ENCODE results near the gene NMRK1. TPM values are rescaled to one million over a fixed set of nuclear protein-coding genes. Genes with fewer than 3 reads are reported as not detected.

Gene NMRK1
- total and polyA plus RNA-seq, 2 experiments from 2014 or later = 6.2 to 15.8 TPM

- H3K27me3 Mint-ChIP-seq (ENCODE audit: insufficient read depth, low read depth, poor library complexity) = peaks cover 4% of the 10 kb centered on the region
- peaks cover 23% of the 10 kb centered on the region for H3K4me1 Mint-ChIP-seq
- no peaks in the 10 kb centered on the region; the same call in 2 of the 3 replicates for H3K9me3 Mint-ChIP-seq
- no peak overlapping the region for H3K4me3 Mint-ChIP-seq
- no peaks in the 10 kb centered on the region for H3K9me2 ChIP-seq (ENCODE audit: insufficient read depth)
- H3K4me2 ChIP-seq = no peak overlapping the region
- no peak for DNase-seq (ENCODE audit: low spot score)
- no peak for ATAC-seq
- H3K27ac Mint-ChIP-seq = 0 out of 2 replicates have a peak overlapping the region, but pooled peaks have one; percentile 20
- H3F3A ChIP-seq (replicated peaks; ENCODE audit: low read depth) = no peaks in the 10 kb centered on the region
- H3K36me3 Mint-ChIP-seq (ENCODE audit: low read depth) = peaks cover 3% of the 10 kb centered on the region; the same call in 2 of the 3 replicates
- H2AFZ ChIP-seq = no peak overlapping the region
- H3K4me3 ChIP-seq = no peak overlapping the region
- H3K27me3 ChIP-seq (ENCODE audit: insufficient read depth) = no peaks in the 10 kb centered on the region
- TF ChIP-seq CTCF (conservative IDR thresholded peaks at IDR 0.05; ENCODE audit: low read depth in 2 of 2) (no peak), EZH2phosphoT487 (IDR thresholded peaks at IDR 0.05; ENCODE audit: unreplicated experiment) (no peak), ZNF331 (CRISPR knock-in tag; IDR thresholded peaks at IDR 0.05; ENCODE audit: low read depth) (no peak), JUNB (IDR thresholded peaks at IDR 0.05; ENCODE audit: unreplicated experiment) (no peak)
- H3K4me1 ChIP-seq (ENCODE audit: insufficient read depth) = peaks cover 20% of the 10 kb centered on the region; the same call in 1 of the 2 replicates
- H3K79me2 ChIP-seq (replicated peaks; ENCODE audit: insufficient read depth) = no peaks in the 10 kb centered on the region
- H3K27ac ChIP-seq (ENCODE audit: low read depth) = no peak overlapping the region
- 0 out of 2 replicates have a peak, but pooled peaks cover under 1% of the 10 kb centered on the region for H4K20me1 ChIP-seq (replicated peaks; ENCODE audit: insufficient read depth)
- H3K36me3 ChIP-seq (ENCODE audit: insufficient read depth) = no peaks in the 10 kb centered on the region
Observed at GRCh38 chr9:75084081-75084672, 3.8 kb downstream of the NMRK1 start.

- no peaks in the 10 kb centered on the region for H3K36me3 ChIP-seq (ENCODE audit: insufficient read depth)
- Mint-ChIP-seq H3K4me1 (peaks cover 23% of the 10 kb centered on the region), H3K9me3 (no peaks in the 10 kb centered on the region; the same call in 2 of the 3 replicates), H3K36me3 (ENCODE audit: low read depth) (peaks cover 3% of the 10 kb centered on the region; the same call in 2 of the 3 replicates), H3K27ac (no peak overlapping the region), H3K27me3 (ENCODE audit: insufficient read depth, low read depth, poor library complexity) (no peaks in the 10 kb centered on the region), H3K4me3 (no peak overlapping the region)
- DNase-seq (ENCODE audit: low spot score) (peak; percentile 63), ATAC-seq (peak; percentile 38)
- H3K4me2 ChIP-seq = peak overlapping the region; percentile 44; the same call in 1 of the 2 replicates
- H3K4me3 ChIP-seq = no peak overlapping the region
- peaks cover 20% of the 10 kb centered on the region; the same call in 1 of the 2 replicates for H3K4me1 ChIP-seq (ENCODE audit: insufficient read depth)
- H4K20me1 ChIP-seq (replicated peaks; ENCODE audit: insufficient read depth) = no peaks in the 10 kb centered on the region
- H3K27ac ChIP-seq (ENCODE audit: low read depth) = peak overlapping the region; percentile 39; the same call in 1 of the 2 replicates
- no peak overlapping the region for H2AFZ ChIP-seq
- TF ChIP-seq CTCF (conservative IDR thresholded peaks at IDR 0.05; ENCODE audit: low read depth in 2 of 2) = peak in 1 of 2 experiments; percentile 33; a peak in 1 of 4 replicates
- TF ChIP-seq REST (IDR thresholded peaks at IDR 0.05; ENCODE audit: unreplicated experiment) = no peak
- no peaks in the 10 kb centered on the region for H3K9me2 ChIP-seq (ENCODE audit: insufficient read depth)
- no peaks in the 10 kb centered on the region for H3K79me2 ChIP-seq (replicated peaks; ENCODE audit: insufficient read depth)
- H3K27me3 ChIP-seq (ENCODE audit: insufficient read depth) = no peaks in the 10 kb centered on the region
- H3F3A ChIP-seq (replicated peaks; ENCODE audit: low read depth) = no peaks in the 10 kb centered on the region
Observed at GRCh38 chr9:75083188-75083970, 4.6 kb downstream of the NMRK1 start.
